H9 (cell line): Measurements from ENCODE around the gene PDE2A. TPM values are rescaled to one million over a fixed set of nuclear protein-coding genes. Genes with fewer than 3 reads are reported as not detected.

ENCODE experiments used
- DNase-seq: peaks from one replicate; pipeline ENCODE4 v3.0.0-alpha.2; 2017
- H2AFZ ChIP-seq: one replicate; pipeline ENCODE4 v1.6.1; 2013; ENCODE audit warnings: mild to moderate bottlenecking, low read length, control low read depth, moderate library complexity
- H2AK5ac ChIP-seq: 2 replicates; pipeline ENCODE4 v1.6.1; 2013; ENCODE audit warnings: low read length, control low read depth, mixed read lengths; ENCODE audit not compliant: insufficient read length
- H2BK120ac ChIP-seq: one replicate; pipeline ENCODE4 v1.6.1; 2013; ENCODE audit warnings: low read depth, mild to moderate bottlenecking, low read length, control low read depth, inconsistent platforms; ENCODE audit not compliant: poor library complexity, severe bottlenecking
- H2BK12ac ChIP-seq: 2 replicates; pipeline ENCODE4 v1.6.1; 2013; ENCODE audit warnings: low read length, control low read depth, mixed read lengths, low read depth; ENCODE audit not compliant: insufficient read length
- H2BK15ac ChIP-seq: 2 replicates; pipeline ENCODE4 v1.6.1; 2013; ENCODE audit warnings: low read depth, low read length, control low read depth
- H2BK20ac ChIP-seq: one replicate; pipeline ENCODE4 v1.6.1; 2013; ENCODE audit warnings: low read depth, mild to moderate bottlenecking, low read length, control low read depth, inconsistent platforms; ENCODE audit not compliant: poor library complexity, severe bottlenecking
- H2BK5ac ChIP-seq: 2 replicates; pipeline ENCODE4 v1.6.1; 2013; ENCODE audit warnings: low read length, control low read depth, mixed read lengths; ENCODE audit not compliant: insufficient read length
- H3K14ac ChIP-seq: 2 replicates; pipeline ENCODE4 v1.6.1; 2013; ENCODE audit warnings: low read length, control low read depth; ENCODE audit not compliant: insufficient read depth
- H3K18ac ChIP-seq: 2 replicates; pipeline ENCODE4 v1.6.1; 2013; ENCODE audit warnings: low read depth, mild to moderate bottlenecking, mixed read lengths, low read length, control low read depth; ENCODE audit not compliant: insufficient read length
- H3K23ac ChIP-seq: 2 replicates; pipeline ENCODE4 v1.6.1; 2013; ENCODE audit warnings: low read length, control low read depth, mixed read lengths, low read depth; ENCODE audit not compliant: insufficient read length
- H3K23me2 ChIP-seq: 2 replicates; pipeline ENCODE4 v1.6.1; 2013; ENCODE audit warnings: low read depth, mild to moderate bottlenecking, mixed read lengths, low read length, control low read depth; ENCODE audit not compliant: insufficient read length, poor library complexity, severe bottlenecking
- H3K27ac ChIP-seq: 2 replicates; pipeline ENCODE4 v1.5.1; 2013; ENCODE audit warnings: low read length, control low read depth, mixed read lengths, low read depth; ENCODE audit not compliant: insufficient read length
- H3K27me3 ChIP-seq: 2 replicates; pipeline ENCODE4 v1.6.1; 2013; ENCODE audit warnings: low read length, control low read depth, inconsistent platforms; ENCODE audit not compliant: insufficient read depth
- H3K4ac ChIP-seq: 2 replicates; pipeline ENCODE4 v1.6.1; 2013; ENCODE audit warnings: low read depth, mild to moderate bottlenecking, control low read depth, inconsistent platforms, low read length, moderate library complexity
- H3K4me1 ChIP-seq: 2 replicates; pipeline ENCODE4 v1.6.1; 2013; ENCODE audit warnings: low read length, control low read depth, inconsistent platforms; ENCODE audit not compliant: insufficient read depth
- H3K4me2 ChIP-seq: 2 replicates; pipeline ENCODE4 v1.6.1; 2013; ENCODE audit warnings: low read length, control low read depth, mixed read lengths; ENCODE audit not compliant: insufficient read length, insufficient read depth
- H3K56ac ChIP-seq: 2 replicates; pipeline ENCODE4 v1.6.1; 2013; ENCODE audit warnings: low read depth, mild to moderate bottlenecking, mixed read lengths, low read length, control low read depth; ENCODE audit not compliant: insufficient read length
- H3K79me1 ChIP-seq: 2 replicates; pipeline ENCODE4 v1.6.1; 2013; ENCODE audit warnings: low read depth, mild to moderate bottlenecking, moderate library complexity, low read length, control low read depth, inconsistent platforms; ENCODE audit not compliant: insufficient read depth, poor library complexity, severe bottlenecking
- H3K79me2 ChIP-seq: 2 replicates; pipeline ENCODE4 v1.6.1; 2013; ENCODE audit warnings: low read length, control low read depth, inconsistent platforms; ENCODE audit not compliant: insufficient read depth
- H3K9ac ChIP-seq: 2 replicates; pipeline ENCODE4 v1.6.1; 2013; ENCODE audit warnings: low read length, control low read depth, mixed read lengths; ENCODE audit not compliant: insufficient read length; ENCODE audit errors: extremely low read depth
- H3K9me3 ChIP-seq: one replicate; pipeline ENCODE4 v1.6.1; 2013; ENCODE audit warnings: low read depth, low read length, inconsistent platforms; ENCODE audit not compliant: control insufficient read depth
- H3T11ph ChIP-seq: one replicate; pipeline ENCODE4 v1.6.1; 2013; ENCODE audit warnings: mild to moderate bottlenecking, low read length, control low read depth, inconsistent platforms
- H4K20me1 ChIP-seq: one replicate; pipeline ENCODE4 v1.6.1; 2013; ENCODE audit not compliant: control insufficient read depth, insufficient read length, insufficient read depth
- H4K5ac ChIP-seq: 2 replicates; pipeline ENCODE4 v1.6.1; 2013; ENCODE audit warnings: low read depth, mild to moderate bottlenecking, mixed read lengths, low read length, control low read depth; ENCODE audit not compliant: insufficient read length
- H4K8ac ChIP-seq: replicated peaks from 2 replicates; pipeline ENCODE4 v1.6.1; 2013; ENCODE audit warnings: low read length, control low read depth, mixed read lengths, low read depth; ENCODE audit not compliant: insufficient read length
- H4K91ac ChIP-seq: 2 replicates; pipeline ENCODE4 v1.6.1; 2013; ENCODE audit warnings: low read depth, mild to moderate bottlenecking, moderate library complexity, mixed read lengths, low read length, control low read depth; ENCODE audit not compliant: insufficient read length
- H3K27ac Mint-ChIP-seq, 3 experiments: 2 replicates in 2 of 3; 3 replicates in 1 of 3; pipeline ENCODE4 v1.8.0; 2020 to 2021; ENCODE audit warnings: mixed read lengths in 3 of 3, mild to moderate bottlenecking in 1 of 3, moderate library complexity in 1 of 3
- H3K27me3 Mint-ChIP-seq: 2 replicates; pipeline ENCODE4 v1.8.0; 2021; ENCODE audit warnings: low read depth, mild to moderate bottlenecking, moderate library complexity, mixed read lengths
- H3K36me3 Mint-ChIP-seq, 3 experiments: 2 replicates in 2 of 3; 3 replicates in 1 of 3; pipeline ENCODE4 v1.8.0; 2020 to 2021; ENCODE audit warnings: low read depth in 3 of 3, mixed read lengths in 3 of 3; ENCODE audit not compliant: insufficient read depth in 1 of 3
- H3K4me1 Mint-ChIP-seq, 2 experiments: 2 replicates each; pipeline ENCODE4 v1.8.0; 2020; ENCODE audit warnings: mixed read lengths in 2 of 2
- H3K4me3 Mint-ChIP-seq, 2 experiments: 2 replicates in 1 of 2; 3 replicates in 1 of 2; pipeline ENCODE4 v1.8.0; 2020 to 2021; ENCODE audit warnings: mild to moderate bottlenecking in 2 of 2, mixed read lengths in 2 of 2, moderate library complexity in 1 of 2
- H3K9me3 Mint-ChIP-seq, 2 experiments: 2 replicates in 1 of 2; 3 replicates in 1 of 2; pipeline ENCODE4 v1.8.0; 2020; ENCODE audit warnings: mild to moderate bottlenecking in 2 of 2, mixed read lengths in 2 of 2, moderate library complexity in 1 of 2
- CTCF ChIP-seq: fragments of 200-600 bp; sonication (generic); conservative IDR thresholded peaks from 3 replicates; pipeline ENCODE4 v1.8.0; 2021; ENCODE audit warnings: antibody characterized with exemption, mild to moderate bottlenecking
- WGBS: extraction: QIAGEN DNeasy Blood & Tissue Kit; methylation state at CpG from one replicate; pipeline ENCODE4 v1.1.7; 2013; ENCODE audit warnings: missing lambda C conversion rate, low lambda C conversion rate, mixed read lengths; ENCODE audit not compliant: insufficient read length; ENCODE audit errors: extremely low coverage; 5-methylcytosine and 5-hydroxymethylcytosine counted together
- total RNA-seq: library from RNA; stranded (reverse); gene quantifications from 2 replicates; pipeline ENCODE4 v1.2.1, GENCODE V29; 2021

Gene PDE2A
- total RNA-seq, 1 experiment from 2014 or later = 3.4 TPM

GRCh38 chr11:72626414-72626936 is 47.7 kb downstream of the PDE2A start:
- H3K4ac ChIP-seq = no peak overlapping the region
- no peaks in the 10 kb centered on the region for H3K79me1 ChIP-seq
- H4K5ac ChIP-seq = no peak overlapping the region
- H3K9me3 ChIP-seq = no peaks in the 10 kb centered on the region
- H3K23ac ChIP-seq = no peak overlapping the region
- no peak for TF ChIP-seq CTCF
- WGBS = no CpG with 5 or more reads among the region's 11 CpGs
- H3K9ac ChIP-seq = no peak overlapping the region
- peaks cover 0 to 16% of the 10 kb centered on the region in 2 experiments; a peak in 2 of 4 replicates for H3K4me1 Mint-ChIP-seq
- H3K4me3 Mint-ChIP-seq = no peak overlapping the region
- H2AK5ac ChIP-seq = no peak overlapping the region
- no peak overlapping the region for H2BK120ac ChIP-seq
- H2BK20ac ChIP-seq = no peak overlapping the region
- H3K36me3 Mint-ChIP-seq = no peaks in the 10 kb centered on the region; a peak in 2 of 7 replicates
- no peak overlapping the region for H2AFZ ChIP-seq
- no peak overlapping the region for H4K8ac ChIP-seq
- no peaks in the 10 kb centered on the region for H3K79me2 ChIP-seq
- no peak overlapping the region for H3K18ac ChIP-seq
- no peaks in the 10 kb centered on the region for H4K20me1 ChIP-seq
- H3K27me3 ChIP-seq = no peaks in the 10 kb centered on the region
- peaks cover 29% of the 10 kb centered on the region for H3K27me3 Mint-ChIP-seq
- H3K14ac ChIP-seq = no peak overlapping the region
- H3K4me1 ChIP-seq = no peaks in the 10 kb centered on the region
- DNase-seq = no peak
- H3K4me2 ChIP-seq = no peak overlapping the region
- no peak overlapping the region for H3T11ph ChIP-seq
- no peak overlapping the region for H2BK15ac ChIP-seq
- H3K23me2 ChIP-seq = no peaks in the 10 kb centered on the region
- H3K27ac Mint-ChIP-seq = no peak overlapping the region; a peak in 1 of 7 replicates
- H2BK5ac ChIP-seq = no peak overlapping the region
- H3K27ac ChIP-seq = no peak overlapping the region
- no peak overlapping the region for H3K56ac ChIP-seq
- no peak overlapping the region for H2BK12ac ChIP-seq
- H4K91ac ChIP-seq = no peak overlapping the region
- no peaks in the 10 kb centered on the region for H3K9me3 Mint-ChIP-seq
